ENCODE measurements around the gene IRGC. TPM values are rescaled to one million over a fixed set of nuclear protein-coding genes. Genes with fewer than 3 reads are reported as not detected.

IRGC gene
- total and polyA plus RNA-seq, 9 of the 15 experiments (the other 6 are each of a cell fraction or from before 2014, with no cell fraction given) = not detected

GRCh38 chr19:43754503-43755255, 38.8 kb downstream of the IRGC start, which contains the start of gene SMG9 (continued):
- TF ChIP-seq CHD7 (IDR thresholded peaks at IDR 0.05; ENCODE audit: low read depth, low read length) (no peak), TBP (optimal IDR thresholded peaks at IDR 0.05; ENCODE audit: low read depth, low read length) (peak; percentile 92), KDM5B (IDR thresholded peaks at IDR 0.05; ENCODE audit: insufficient replicate concordance, low read depth, low read length) (peak; percentile 85), ZNF436 (CRISPR knock-in tag; IDR thresholded peaks at IDR 0.05) (no peak), KAT2B (IDR thresholded peaks at IDR 0.05; ENCODE audit: low read depth, low read length) (no peak), FOXM1 (IDR thresholded peaks at IDR 0.05; ENCODE audit: low read depth) (no peak), FOXM1 (CRISPR knock-in tag; IDR thresholded peaks at IDR 0.05; ENCODE audit: low read depth) (no peak), ATF1 (CRISPR knock-in tag; IDR thresholded peaks at IDR 0.05) (no peak), ATF1 (tag; IDR thresholded peaks at IDR 0.05) (peak; percentile 91), CHD2 (IDR thresholded peaks at IDR 0.05; ENCODE audit: low read depth, low read length) (peak; percentile 85), ZNF23 (CRISPR knock-in tag; IDR thresholded peaks at IDR 0.05) (no peak), ELK3 (CRISPR knock-in tag; IDR thresholded peaks at IDR 0.05) (no peak), TCF7L2 (IDR thresholded peaks at IDR 0.05; ENCODE audit: low read depth, low read length) (no peak), ZNF79 (CRISPR knock-in tag; IDR thresholded peaks at IDR 0.05; ENCODE audit: low read depth) (no peak), ZNF217 (CRISPR knock-in tag; IDR thresholded peaks at IDR 0.05) (no peak), KLF10 (CRISPR knock-in tag; IDR thresholded peaks at IDR 0.05) (no peak), CEBPG (CRISPR knock-in tag; IDR thresholded peaks at IDR 0.05) (no peak), CEBPG (tag; conservative IDR thresholded peaks at IDR 0.05 in 1 of 2, IDR thresholded peaks at IDR 0.05 in 1 of 2) (no peak)

All from K562 (cell line).